ENCODE data around the gene LRWD1.

The LRWD1 gene

DNA sequence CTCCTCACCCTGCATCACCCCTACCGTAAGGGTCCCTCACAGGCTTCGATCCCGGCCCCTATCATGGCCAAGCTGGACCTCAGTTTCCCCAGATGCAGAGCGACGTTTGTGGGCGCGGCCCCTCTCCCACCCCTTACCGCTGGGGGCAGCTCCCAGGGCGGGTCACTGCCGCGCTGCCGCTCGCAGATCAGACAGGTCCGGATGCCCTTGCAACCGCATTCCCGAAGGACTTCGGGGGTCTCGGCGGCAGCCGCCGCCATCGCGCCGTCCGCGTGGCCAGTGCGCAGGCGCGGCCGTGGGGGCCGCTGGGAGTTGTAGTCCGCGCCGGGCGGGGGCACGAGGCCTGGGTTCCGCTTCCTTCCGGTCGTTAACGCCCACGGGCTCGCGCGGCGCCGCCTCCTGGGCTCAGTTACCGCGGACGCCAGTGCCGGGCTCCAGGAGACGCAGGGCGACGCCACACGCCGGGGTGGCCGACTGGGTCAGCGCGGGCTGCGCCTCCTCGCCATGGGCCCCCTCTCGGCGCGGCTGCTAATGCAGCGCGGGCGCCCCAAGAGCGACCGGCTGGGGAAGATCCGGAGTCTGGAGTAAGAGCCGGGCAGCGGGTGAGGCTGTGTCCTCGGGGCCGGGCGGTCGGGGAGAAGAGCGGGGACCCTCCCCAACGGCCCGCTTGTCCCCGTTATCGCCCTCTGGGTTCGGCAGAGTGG is at the start of gene LRWD1, which contains the start of gene ALKBH4:
LRWD1 (plus strand) TSS at position 408 of the 704 bp plus-strand sequence; CDS start at position 505, 97 bp downstream.
ALKBH4 (minus strand) TSS at position 287 of the 704 bp plus-strand sequence; CDS start at position 260, 27 bp downstream.
- peak; percentile 24 to 93 (median 84) for DNase-seq

DNA sequence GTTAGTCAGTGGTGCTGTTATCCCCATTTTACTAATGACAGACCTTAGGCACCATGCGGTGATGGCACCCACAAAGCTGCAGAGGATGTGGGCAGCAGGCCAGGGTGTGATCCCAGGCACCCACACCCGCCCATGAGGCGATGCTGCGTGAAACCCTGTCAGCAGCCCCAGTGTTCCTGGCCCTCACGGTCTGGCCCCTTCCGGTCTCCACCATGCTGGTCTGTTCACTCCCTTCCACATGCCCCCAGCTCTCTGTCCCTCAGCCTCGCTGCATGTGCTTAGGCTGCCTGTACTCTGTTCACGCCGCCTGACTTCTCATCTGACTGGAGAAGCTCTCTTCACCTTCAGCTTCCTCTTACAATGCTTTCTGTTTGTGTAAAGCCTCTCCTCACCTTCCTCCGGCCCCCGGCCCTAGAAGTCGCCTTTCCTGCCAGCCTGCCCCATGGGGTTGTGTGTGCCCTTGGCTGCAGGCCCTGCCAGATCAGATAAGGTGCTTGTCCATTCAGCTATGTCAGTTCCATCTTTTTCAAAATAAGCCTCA is 49.0 kb upstream of the LRWD1 start:
- DNase-seq = no peak

- no peak for DNase-seq
Observed at GRCh38 chr7:102416406-102416805, 48.4 kb upstream of the LRWD1 start.

- DNase-seq = no peak
Observed at GRCh38 chr7:102417105-102417504, 47.7 kb upstream of the LRWD1 start.

GRCh38 chr7:102418592-102418991 is 46.2 kb upstream of the LRWD1 start:
- DNase-seq = no peak

- DNase-seq = no peak
Observed at GRCh38 chr7:102421706-102422240, 43.0 kb upstream of the LRWD1 start.

DNA sequence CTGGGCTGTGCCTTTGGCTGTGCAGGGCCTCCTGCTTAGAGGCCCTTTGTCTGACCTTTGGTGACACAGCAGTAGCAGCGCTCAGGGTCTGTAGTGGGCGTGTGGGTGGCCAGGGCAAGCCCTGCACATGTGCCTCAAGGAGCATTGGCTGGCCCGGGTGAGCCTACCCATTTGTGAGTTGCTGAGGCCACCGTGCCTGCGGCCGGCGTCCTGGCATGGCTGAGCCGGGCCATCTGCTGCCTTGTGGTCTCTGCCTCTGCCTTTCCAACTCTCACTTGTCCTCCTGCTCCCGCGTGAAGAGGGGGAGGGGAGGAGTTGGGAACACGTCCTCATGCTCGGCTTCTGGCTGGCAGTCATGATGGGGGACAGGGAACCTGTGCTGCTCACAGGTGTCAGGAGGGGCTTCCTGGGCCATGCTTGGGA is 40.6 kb upstream of the LRWD1 start:
- no peak for DNase-seq

- peak in 3 of 56 donors; percentile 12 to 14 (median 13) for DNase-seq
Observed at GRCh38 chr7:102424787-102425218, 40.0 kb upstream of the LRWD1 start.

DNA sequence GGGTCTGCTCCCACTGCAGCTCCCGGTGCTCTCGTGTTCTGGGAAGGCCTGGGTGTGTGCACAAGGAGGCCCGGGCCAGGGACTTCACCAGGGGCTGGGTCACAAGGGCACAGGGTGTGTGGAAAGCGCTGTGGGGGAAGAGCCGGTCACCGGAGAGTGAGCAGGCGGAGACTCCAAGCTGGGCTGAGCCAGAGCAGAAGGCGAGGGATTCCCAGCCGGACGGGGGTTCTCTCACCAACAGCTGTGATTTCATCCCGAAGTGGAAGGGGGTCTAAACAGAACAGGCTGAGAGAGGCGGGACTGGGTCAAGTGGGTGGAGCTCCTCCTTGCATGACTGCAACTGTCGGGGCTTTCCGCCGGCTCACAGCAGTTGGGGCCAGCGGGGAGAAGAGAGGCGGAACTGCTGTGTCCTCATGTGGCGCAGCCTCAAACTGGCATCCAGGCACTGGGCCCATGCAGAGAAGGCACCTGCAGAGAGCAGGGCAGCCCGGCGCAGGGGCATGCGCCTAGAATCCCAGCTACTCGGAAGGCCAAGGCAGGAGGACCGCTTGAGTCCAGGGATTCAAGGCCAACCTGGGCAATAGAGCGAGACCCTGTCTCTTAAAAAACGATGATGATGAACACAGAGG is 39.0 kb upstream of the LRWD1 start:
- DNase-seq = peak in 8 of 56 donors; percentile 13 to 46 (median 26)

DNA sequence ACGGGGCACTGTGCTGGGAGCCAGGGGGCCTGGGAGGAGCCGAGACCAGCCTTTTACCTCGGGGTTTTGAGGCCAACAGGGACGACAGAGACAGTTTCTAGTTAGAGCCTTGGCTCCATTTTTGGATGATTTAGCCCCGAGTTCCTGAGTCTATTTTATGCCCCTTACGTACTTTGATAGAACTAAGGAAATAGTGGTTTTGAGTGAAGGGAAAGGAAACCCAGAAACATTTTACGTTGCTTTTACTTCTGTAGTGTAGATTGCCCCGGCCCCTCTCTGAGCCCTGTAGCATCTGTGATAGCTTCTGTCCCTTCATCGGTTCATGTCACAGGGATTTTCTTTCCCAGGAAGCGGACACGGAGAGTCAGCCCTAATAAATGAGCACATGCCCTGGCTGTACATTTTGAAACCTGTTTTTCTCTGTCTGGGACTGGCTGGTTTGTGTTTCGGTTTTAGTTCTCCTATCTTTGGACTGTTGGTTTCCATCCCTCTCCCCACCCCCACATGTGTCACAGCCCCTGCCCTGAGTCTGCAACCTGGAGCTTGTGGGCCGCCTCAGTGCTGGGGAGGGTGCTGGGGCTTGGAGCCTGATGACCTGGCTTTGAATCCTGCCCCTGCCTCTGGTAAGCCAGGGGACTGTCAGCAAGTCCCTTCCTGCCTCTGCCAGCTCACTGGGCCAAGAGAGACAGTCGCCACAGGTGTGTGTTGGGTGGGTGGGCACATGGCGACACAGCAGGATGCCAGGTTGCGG is 38.3 kb upstream of the LRWD1 start:
- DNase-seq = peak in 7 of 56 donors; percentile 8 to 23 (median 15)

DNA sequence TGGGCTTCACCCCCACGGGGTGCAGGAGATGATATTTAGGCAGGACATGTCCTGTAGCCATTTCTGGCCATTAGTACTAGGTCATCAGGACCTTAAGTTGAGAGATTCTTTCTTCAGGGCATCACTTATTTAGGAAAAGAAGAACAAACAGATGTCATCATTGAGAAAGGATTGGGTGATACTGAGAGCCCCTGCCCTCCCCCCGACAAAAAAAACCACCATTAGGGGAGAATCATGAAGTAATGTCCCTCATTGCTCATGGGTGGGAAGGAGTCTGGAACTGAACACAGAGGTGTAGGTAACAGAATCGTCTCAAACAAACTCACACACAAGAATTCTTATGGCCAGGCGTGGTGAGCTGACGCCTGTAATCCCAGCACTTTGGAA is 37.8 kb upstream of the LRWD1 start:
- DNase-seq = no peak

GRCh38 chr7:102429141-102429899 is 35.5 kb upstream of the LRWD1 start:
- DNase-seq = no peak

- peak in 7 of 56 donors; percentile 9 to 26 (median 15) for DNase-seq
Observed at GRCh38 chr7:102431617-102432298, 33.0 kb upstream of the LRWD1 start.

DNA sequence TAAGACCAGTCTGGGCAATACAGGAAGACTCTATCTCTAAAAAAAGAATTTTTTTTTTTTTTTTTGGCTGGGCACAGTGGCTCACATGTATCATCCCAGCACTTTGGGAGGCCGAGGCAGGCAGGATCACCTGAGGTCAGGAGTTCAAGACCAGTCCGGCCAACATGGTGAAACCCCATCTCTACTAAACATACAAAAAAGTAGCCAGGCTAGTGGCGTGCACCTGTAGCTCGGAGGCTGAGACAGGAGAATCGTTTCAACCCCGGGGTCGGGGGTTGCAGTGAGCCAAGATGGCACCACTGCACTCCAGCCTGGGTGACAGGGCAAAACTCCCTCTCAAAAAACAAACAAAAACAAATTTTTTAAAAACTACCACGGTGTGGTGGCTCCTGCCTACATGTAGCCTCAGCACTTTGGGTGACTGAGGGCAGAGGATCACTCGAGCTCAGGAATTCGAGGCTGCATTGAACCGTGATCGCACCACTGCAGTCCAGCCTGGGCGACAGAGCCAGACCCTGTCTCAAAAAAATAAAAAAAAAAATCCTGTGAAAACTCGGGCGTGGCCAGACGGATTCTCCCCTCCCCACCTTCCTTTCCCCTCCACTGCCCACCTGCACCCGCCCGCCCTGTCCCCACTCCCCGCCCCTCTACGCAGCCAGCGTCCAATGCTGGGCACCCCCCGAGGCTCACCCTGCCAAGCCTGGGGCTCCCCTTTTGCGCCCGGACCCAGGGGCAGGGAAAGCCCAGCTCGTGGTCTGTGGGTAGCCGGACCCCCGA is 32.2 kb upstream of the LRWD1 start:
- no peak for DNase-seq

GRCh38 chr7:102433219-102434038 is 31.4 kb upstream of the LRWD1 start, which contains the start of gene ORAI2:
TSS of gene ORAI2 (plus strand) at chr7:102433575. CDS start at chr7:102438957, 5,382 bp downstream.
- DNase-seq = peak in 53 of 56 donors; percentile 11 to 91 (median 64)

DNA sequence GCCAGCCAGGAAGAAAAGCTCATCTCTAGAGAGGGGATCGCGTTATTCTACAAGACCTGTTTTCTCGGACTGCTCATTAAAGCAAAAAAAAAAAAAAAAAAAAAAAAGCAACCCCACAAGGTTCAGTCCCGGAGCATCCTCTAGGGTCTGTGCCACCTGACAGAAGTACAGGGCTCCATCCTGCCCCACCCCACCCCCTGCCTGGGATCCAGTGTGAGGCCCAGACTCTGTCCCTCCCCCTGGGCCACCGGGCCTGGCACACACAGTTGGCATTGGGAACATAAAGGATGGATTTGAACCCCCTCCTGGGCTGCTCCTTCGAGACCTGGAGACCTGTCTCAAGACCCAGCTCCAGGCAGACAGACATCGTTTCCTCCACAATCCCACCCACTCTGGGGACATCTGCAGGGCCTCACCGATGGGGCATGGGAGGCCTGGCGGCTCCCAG is 30.7 kb upstream of the LRWD1 start:
- no peak for DNase-seq

GRCh38 chr7:102436118-102436517 is 28.7 kb upstream of the LRWD1 start:
- DNase-seq = no peak
